NB4 (cell line): ENCODE data around the gene NRL.

Source experiments
- MYC ChIP-seq: IDR thresholded peaks from 2 replicates; pipeline ENCODE4 v1.6.1; 2011; ENCODE audit warnings: low read depth, low read length
- POLR2A ChIP-seq: IDR thresholded peaks from 2 replicates; pipeline ENCODE4 v1.6.1; 2011; ENCODE audit warnings: mild to moderate bottlenecking; ENCODE audit not compliant: insufficient read length; ENCODE audit errors: extremely low read depth
- TF ChIP-seq, protein P1 (sequence below): IDR thresholded peaks from one replicate; pipeline ENCODE4 v1.5.1; 2012; ENCODE audit warnings: low read depth, low read length

DNA sequence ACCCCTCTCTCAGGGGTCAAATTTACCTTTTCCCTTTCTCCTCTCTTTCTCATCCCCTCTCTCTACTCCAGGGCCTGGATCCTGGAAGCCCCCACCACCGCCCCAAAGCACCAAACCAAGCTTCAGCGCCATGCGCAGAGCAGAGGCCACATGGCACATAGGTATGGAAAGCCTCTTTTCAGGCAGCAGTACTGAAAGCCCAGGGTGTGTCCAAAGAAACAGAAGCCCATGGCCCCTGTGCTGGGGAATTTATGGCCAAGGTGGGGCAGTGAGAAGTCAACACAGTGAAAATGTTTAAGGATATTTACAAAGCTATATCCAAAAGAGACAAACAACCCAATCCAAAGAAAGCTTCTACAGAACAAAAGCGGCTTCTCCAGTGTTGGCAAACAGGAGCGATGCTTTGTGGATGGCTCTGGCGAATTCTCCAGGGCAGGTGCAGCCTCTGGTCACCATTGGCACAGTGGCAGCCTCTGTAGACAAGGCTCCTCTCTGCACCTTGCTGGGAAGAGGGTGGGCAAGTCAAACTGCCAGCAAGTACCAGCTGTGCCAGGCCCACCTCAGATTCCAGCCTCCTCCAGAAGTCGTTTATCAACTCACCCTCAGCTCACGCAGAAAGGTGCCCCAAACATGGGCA lies 48.1 kb downstream of the NRL start:
- TF ChIP-seq MYC, result no peak
- no peak for TF ChIP-seq POLR2A
- TF ChIP-seq, protein P1, sequence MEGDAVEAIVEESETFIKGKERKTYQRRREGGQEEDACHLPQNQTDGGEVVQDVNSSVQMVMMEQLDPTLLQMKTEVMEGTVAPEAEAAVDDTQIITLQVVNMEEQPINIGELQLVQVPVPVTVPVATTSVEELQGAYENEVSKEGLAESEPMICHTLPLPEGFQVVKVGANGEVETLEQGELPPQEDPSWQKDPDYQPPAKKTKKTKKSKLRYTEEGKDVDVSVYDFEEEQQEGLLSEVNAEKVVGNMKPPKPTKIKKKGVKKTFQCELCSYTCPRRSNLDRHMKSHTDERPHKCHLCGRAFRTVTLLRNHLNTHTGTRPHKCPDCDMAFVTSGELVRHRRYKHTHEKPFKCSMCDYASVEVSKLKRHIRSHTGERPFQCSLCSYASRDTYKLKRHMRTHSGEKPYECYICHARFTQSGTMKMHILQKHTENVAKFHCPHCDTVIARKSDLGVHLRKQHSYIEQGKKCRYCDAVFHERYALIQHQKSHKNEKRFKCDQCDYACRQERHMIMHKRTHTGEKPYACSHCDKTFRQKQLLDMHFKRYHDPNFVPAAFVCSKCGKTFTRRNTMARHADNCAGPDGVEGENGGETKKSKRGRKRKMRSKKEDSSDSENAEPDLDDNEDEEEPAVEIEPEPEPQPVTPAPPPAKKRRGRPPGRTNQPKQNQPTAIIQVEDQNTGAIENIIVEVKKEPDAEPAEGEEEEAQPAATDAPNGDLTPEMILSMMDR, result no peak
